ENCODE data around the gene ZNF563.

The ZNF563 gene

GRCh38 chr19:12294249-12295158 is 38.9 kb downstream of the ZNF563 start, which contains the start of gene ZNF44:
Gene ZNF44, minus strand, starts transcription at chr19:12294883. Its CDS starts 189 bp downstream, at chr19:12294694.
- peak; percentile 84 for DNase-seq

DNA sequence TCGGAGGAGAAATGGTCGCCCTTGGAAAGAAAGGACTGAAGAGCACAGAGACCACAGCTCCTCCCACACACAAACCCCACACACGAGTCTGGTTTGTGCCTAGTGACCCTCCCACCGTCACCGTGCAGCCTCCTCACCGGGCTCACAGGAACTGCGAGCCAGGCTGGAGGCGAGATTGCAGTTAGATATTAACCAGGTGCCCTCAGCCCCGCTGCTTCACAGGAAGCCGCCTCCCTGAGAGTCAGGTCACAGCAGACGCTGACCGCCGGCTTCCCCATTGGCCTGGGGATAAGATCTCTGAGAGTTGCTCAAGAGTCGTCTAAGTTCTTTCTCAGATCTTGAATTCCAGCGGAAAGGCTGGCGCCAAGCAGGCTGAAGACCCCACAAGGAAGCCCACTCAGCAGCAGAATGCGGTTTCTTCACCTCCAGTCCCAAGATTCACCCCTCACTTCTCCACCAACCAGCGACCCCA is 39.6 kb downstream of the ZNF563 start:
- DNase-seq, result peak; percentile 0

GRCh38 chr19:12289790-12290065 is 43.7 kb downstream of the ZNF563 start:
- DNase-seq, result no peak

- no peak for DNase-seq
Observed at GRCh38 chr19:12287958-12288500, 45.4 kb downstream of the ZNF563 start.

DNA sequence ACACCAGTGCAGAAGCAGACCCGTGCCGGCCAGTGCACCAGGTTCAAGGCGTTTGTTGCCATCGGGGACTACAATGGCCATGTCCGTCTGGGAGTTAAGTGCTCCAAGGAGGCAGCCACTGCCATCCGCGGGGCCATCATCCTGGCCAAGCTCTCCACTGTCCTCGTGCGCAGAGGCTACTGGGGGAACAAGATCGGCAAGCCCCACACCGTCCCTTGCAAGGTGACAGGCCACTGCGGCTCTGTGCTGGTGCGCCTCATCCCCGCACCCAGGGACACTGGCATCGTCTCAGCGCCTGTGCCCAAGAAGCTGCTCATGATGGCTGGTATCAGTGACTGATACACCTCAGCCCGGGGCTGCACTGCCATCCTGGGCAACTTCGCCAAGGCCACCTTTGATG is 48.8 kb downstream of the ZNF563 start:
- DNase-seq, result no peak

DNA sequence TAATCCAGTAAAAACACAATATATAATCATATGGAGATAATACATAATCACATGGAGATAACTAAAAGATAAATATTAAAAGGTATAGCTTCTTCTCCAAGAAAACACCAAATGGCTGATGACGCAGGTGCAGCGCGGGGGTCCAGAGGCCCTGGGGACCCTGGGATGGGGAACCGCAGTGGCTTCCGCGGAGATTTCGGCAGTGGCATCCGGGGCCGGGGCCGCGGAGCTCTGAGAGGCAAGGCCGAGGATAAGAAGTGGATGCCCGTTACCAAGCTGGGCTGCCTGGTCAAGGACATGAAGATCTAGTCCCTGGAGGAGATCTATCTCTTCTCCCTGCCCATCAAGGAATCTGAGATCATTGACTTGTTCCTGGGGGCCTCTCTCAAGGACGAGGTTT is 49.2 kb downstream of the ZNF563 start:
- DNase-seq, result no peak

GRCh38 chr19:12278713-12279112 is 54.7 kb downstream of the ZNF563 start:
- DNase-seq, result no peak

GRCh38 chr19:12272980-12273901 is 60.2 kb downstream of the ZNF563 start:
- DNase-seq, result no peak

DNA sequence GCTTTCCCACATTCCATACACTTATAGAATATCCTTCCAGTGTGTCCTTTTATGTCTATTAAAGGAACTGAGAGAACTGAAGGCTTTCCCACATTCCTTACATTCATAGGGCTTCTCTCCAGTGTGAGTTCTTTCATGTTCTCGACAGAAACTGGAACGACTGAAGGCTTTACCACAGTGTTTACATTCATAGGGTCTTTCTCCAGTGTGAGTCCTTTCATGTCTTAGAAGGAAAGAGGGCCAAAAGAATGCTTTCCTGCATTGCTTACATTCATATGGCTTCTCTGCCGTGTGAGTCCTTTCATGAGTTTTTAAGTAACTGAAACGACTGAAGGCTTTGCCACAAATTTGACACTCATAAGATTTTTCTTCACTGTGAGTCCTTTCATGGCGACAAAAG is 61.0 kb downstream of the ZNF563 start:
- no peak for DNase-seq

DNA sequence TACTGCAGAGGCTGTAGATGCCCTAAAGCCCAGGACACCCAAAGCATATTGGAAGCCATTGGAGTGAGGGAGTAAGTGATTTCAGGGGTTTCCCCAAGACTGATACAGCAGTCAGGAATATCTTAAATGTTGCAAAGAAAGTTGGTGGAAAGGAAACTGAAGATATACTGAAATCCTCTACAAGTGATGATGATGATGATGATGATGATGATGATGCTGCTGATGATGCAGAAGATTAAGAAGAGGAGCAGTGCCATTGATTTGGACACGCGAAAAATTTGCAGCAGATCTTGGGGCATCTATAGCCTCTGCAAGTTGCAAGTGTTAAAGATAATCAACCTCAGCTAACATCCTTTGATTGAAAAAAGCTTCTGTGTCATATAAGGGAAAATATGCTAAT is 62.6 kb downstream of the ZNF563 start:
- no peak for DNase-seq
